Measurements from ENCODE around the gene PTPN1.

- TF ChIP-seq EZH2 (IDR thresholded peaks at IDR 0.05; ENCODE audit: low read length, missing control alignments) (no peak), CTCF (conservative IDR thresholded peaks at IDR 0.05 in 1 of 2, IDR thresholded peaks at IDR 0.05 in 1 of 2; ENCODE audit: low read depth in 1 of 2, low read length in 2 of 2) (peak; percentile 38 to 62)
Observed at GRCh38 chr20:50569864-50570836, 60.0 kb downstream of the PTPN1 start.
